ENCODE measurements around the gene FBXO44.

The FBXO44 gene

DNA sequence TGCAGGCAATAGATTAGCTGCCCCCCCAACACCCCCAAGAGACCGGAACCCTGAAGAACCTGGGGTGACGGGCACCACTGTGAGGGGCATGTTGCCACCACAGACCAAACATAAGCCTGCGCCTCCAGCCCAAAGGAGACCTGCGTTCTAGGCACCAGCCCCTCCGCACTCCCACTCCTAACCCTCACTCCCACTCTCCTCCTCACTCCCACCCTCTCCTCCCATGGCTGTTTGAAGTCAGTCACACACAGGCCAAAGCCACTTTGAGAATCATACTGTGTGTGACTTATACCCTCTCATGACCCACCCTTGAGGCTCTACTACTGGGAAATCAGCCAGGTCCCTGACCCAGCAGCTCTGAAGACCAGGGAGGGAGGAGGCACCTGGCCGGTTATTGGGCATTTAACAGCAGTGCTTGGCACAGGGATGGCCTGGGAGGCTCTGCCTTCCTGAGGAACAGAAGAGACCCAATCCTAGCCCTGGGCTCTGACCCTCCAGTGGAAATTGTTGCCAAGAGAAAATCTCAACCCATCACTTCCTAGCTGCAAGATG, 44.0 kb upstream of the FBXO44 start:
- Histone ChIP-seq H3K4me2 (ENCODE audit: low read length) (no peak overlapping the region), H3K27ac (ENCODE audit: low read length) (no peak overlapping the region), H3K9me3 (ENCODE audit: insufficient read depth, low read length) (no peaks in the 10 kb centered on the region), H3K4me3 (ENCODE audit: low read length) (no peak overlapping the region), H2AFZ (ENCODE audit: low read depth, low read length) (no peak overlapping the region), H3K36me3 (replicated peaks; ENCODE audit: low read depth, low read length) (no peaks in the 10 kb centered on the region), H3K4me1 (ENCODE audit: low read length) (no peaks in the 10 kb centered on the region), H3K79me2 (ENCODE audit: low read length) (no peaks in the 10 kb centered on the region), H3K27me3 (ENCODE audit: low read depth, low read length) (0 out of 2 replicates have a peak, but pooled peaks cover 2% of the 10 kb centered on the region), H4K20me1 (ENCODE audit: insufficient read depth, low read length) (no peaks in the 10 kb centered on the region), H3K9ac (ENCODE audit: low read length) (no peak overlapping the region)
- TF ChIP-seq, protein P1, sequence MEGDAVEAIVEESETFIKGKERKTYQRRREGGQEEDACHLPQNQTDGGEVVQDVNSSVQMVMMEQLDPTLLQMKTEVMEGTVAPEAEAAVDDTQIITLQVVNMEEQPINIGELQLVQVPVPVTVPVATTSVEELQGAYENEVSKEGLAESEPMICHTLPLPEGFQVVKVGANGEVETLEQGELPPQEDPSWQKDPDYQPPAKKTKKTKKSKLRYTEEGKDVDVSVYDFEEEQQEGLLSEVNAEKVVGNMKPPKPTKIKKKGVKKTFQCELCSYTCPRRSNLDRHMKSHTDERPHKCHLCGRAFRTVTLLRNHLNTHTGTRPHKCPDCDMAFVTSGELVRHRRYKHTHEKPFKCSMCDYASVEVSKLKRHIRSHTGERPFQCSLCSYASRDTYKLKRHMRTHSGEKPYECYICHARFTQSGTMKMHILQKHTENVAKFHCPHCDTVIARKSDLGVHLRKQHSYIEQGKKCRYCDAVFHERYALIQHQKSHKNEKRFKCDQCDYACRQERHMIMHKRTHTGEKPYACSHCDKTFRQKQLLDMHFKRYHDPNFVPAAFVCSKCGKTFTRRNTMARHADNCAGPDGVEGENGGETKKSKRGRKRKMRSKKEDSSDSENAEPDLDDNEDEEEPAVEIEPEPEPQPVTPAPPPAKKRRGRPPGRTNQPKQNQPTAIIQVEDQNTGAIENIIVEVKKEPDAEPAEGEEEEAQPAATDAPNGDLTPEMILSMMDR (IDR thresholded peaks at IDR 0.05; ENCODE audit: low read depth, low read length): no peak
- TF ChIP-seq EZH2phosphoT487 (IDR thresholded peaks at IDR 0.05; ENCODE audit: low read depth): no peak

GRCh38 chr1:11611638-11612327, 42.9 kb upstream of the FBXO44 start:
- no peak overlapping the region for H3K9ac ChIP-seq (ENCODE audit: low read length)
- 0 out of 2 replicates have a peak, but pooled peaks cover 2% of the 10 kb centered on the region for H3K27me3 ChIP-seq (ENCODE audit: low read depth, low read length)
- H3K4me2 ChIP-seq (ENCODE audit: low read length): no peak overlapping the region
- no peaks in the 10 kb centered on the region for H3K36me3 ChIP-seq (replicated peaks; ENCODE audit: low read depth, low read length)
- no peaks in the 10 kb centered on the region for H3K9me3 ChIP-seq (ENCODE audit: insufficient read depth, low read length)
- TF ChIP-seq, protein P1 (IDR thresholded peaks at IDR 0.05; ENCODE audit: low read depth, low read length): no peak
- no peak for TF ChIP-seq EZH2phosphoT487 (IDR thresholded peaks at IDR 0.05; ENCODE audit: low read depth)
- no peak overlapping the region for H3K4me3 ChIP-seq (ENCODE audit: low read length)
- H3K27ac ChIP-seq (ENCODE audit: low read length): no peak overlapping the region
- no peaks in the 10 kb centered on the region for H3K79me2 ChIP-seq (ENCODE audit: low read length)
- no peak overlapping the region for H2AFZ ChIP-seq (ENCODE audit: low read depth, low read length)
- no peaks in the 10 kb centered on the region for H3K4me1 ChIP-seq (ENCODE audit: low read length)
- H4K20me1 ChIP-seq (ENCODE audit: insufficient read depth, low read length): no peaks in the 10 kb centered on the region

GRCh38 chr1:11613347-11613746, 41.3 kb upstream of the FBXO44 start:
- Histone ChIP-seq H4K20me1 (ENCODE audit: insufficient read depth, low read length) (no peaks in the 10 kb centered on the region), H2AFZ (ENCODE audit: low read depth, low read length) (no peak overlapping the region)

DNA sequence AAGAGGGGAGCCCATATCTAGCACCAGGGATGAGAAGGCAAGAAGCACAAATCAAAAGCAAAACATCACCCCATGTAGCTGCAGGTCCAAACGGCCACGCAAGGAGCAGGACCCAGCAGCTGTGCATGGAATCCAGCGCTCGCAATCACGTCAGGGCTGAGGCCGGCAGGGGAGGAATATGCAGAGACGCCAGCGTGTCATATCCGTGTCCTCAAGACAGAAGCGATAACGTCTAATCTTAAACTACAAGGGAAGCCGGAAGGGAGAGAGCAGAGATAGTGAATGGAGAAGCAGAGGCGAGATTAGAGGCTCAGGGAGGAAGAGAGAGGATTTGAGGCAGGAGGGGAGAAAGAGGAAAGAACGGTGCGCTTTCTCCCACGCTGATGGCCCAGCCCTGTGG, 39.6 kb upstream of the FBXO44 start:
- Histone ChIP-seq H3K4me2 (ENCODE audit: low read length) (no peak overlapping the region), H3K4me1 (ENCODE audit: low read length) (no peaks in the 10 kb centered on the region), H3K36me3 (replicated peaks; ENCODE audit: low read depth, low read length) (no peaks in the 10 kb centered on the region), H3K9ac (ENCODE audit: low read length) (no peak overlapping the region), H3K27ac (ENCODE audit: low read length) (no peak overlapping the region), H4K20me1 (ENCODE audit: insufficient read depth, low read length) (no peaks in the 10 kb centered on the region), H2AFZ (ENCODE audit: low read depth, low read length) (no peak overlapping the region), H3K9me3 (ENCODE audit: insufficient read depth, low read length) (no peaks in the 10 kb centered on the region), H3K27me3 (ENCODE audit: low read depth, low read length) (0 out of 2 replicates have a peak, but pooled peaks cover 2% of the 10 kb centered on the region), H3K79me2 (ENCODE audit: low read length) (no peaks in the 10 kb centered on the region), H3K4me3 (ENCODE audit: low read length) (no peak overlapping the region)
- TF ChIP-seq, protein P1 (IDR thresholded peaks at IDR 0.05; ENCODE audit: low read depth, low read length): no peak
- no peak for TF ChIP-seq EZH2phosphoT487 (IDR thresholded peaks at IDR 0.05; ENCODE audit: low read depth)

More at GRCh38 chr1:11613347-11613746, 41.3 kb upstream of the FBXO44 start:
- TF ChIP-seq, protein P1 (IDR thresholded peaks at IDR 0.05; ENCODE audit: low read depth, low read length): no peak
- TF ChIP-seq EZH2phosphoT487 (IDR thresholded peaks at IDR 0.05; ENCODE audit: low read depth): no peak
- no peak overlapping the region for H3K4me2 ChIP-seq (ENCODE audit: low read length)
- no peaks in the 10 kb centered on the region for H3K4me1 ChIP-seq (ENCODE audit: low read length)
- H3K9ac ChIP-seq (ENCODE audit: low read length): no peak overlapping the region
- no peaks in the 10 kb centered on the region for H3K79me2 ChIP-seq (ENCODE audit: low read length)
- no peaks in the 10 kb centered on the region for H3K36me3 ChIP-seq (replicated peaks; ENCODE audit: low read depth, low read length)
- H3K27ac ChIP-seq (ENCODE audit: low read length): no peak overlapping the region
- H3K4me3 ChIP-seq (ENCODE audit: low read length): no peak overlapping the region
- H3K9me3 ChIP-seq (ENCODE audit: insufficient read depth, low read length): no peaks in the 10 kb centered on the region
- H3K27me3 ChIP-seq (ENCODE audit: low read depth, low read length): 0 out of 2 replicates have a peak, but pooled peaks cover 2% of the 10 kb centered on the region
